Measurements from ENCODE around the gene SALL1. TPM values are rescaled to one million over a fixed set of nuclear protein-coding genes. Genes with fewer than 3 reads are reported as not detected.

SALL1 gene
- total and polyA plus RNA-seq, 8 donors, result 0.04 to 0.97 (median 0.40) TPM; not detected in 2

DNA sequence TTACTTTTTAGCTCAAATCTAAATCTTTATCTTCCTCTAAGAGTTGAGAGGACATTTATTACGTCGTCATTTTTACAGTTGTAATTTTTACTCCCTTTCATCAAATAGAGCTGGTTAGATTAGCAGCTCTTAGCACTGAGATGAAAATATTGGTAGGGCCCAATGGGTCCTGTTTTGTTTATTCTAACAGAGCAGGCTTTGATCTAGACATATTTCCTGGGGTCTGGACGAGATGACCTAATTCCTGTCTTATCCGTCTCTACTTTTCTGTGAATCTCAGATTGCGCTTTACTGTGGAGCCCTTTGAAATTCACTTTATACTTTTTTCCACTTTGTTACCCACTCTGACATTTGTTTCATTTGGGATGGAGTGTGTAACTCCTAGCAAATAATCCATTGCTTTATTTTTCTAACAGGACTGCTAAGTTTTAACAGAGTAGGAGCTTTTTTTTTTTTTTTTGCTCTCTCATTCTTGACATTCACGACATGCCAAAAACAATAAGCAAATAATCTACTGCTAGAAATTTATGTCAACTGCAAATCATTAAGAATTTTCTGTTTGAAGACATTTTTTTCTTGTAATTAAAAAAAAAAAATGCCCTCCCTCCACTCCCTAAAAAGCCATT is 18.5 kb downstream of the SALL1 start:
- no peaks in the 10 kb centered on the region for H3K36me3 ChIP-seq

GRCh38 chr16:51131619-51132018 is 19.5 kb downstream of the SALL1 start:
- intact Hi-C loops (cut with DNase I), result no loop called here
- Histone ChIP-seq H3K9me3 (no peaks in the 10 kb centered on the region), H3K4me1 (no peaks in the 10 kb centered on the region), H3K27ac (no peak overlapping the region), H3K4me3 (no peak overlapping the region), H3K27me3 (peaks cover 17 to 65% of the 10 kb centered on the region in 2 donors), H3K36me3 (no peaks in the 10 kb centered on the region)
- no peak for ATAC-seq
- TF ChIP-seq CTCF (IDR thresholded peaks at IDR 0.05), result no peak
- no peak for DNase-seq

More for the DNA sequence above, 18.5 kb downstream of the SALL1 start:
- H3K4me1 ChIP-seq, result no peaks in the 10 kb centered on the region
- DNase-seq (no peak), ATAC-seq (no peak)
- TF ChIP-seq CTCF (IDR thresholded peaks at IDR 0.05), result no peak
- intact Hi-C loops (cut with DNase I), result no loop called here
- H3K4me3 ChIP-seq, result no peak overlapping the region
- H3K27ac ChIP-seq, result no peak overlapping the region
- peaks cover 17 to 65% of the 10 kb centered on the region in 2 donors for H3K27me3 ChIP-seq
- H3K9me3 ChIP-seq, result no peaks in the 10 kb centered on the region

DNA sequence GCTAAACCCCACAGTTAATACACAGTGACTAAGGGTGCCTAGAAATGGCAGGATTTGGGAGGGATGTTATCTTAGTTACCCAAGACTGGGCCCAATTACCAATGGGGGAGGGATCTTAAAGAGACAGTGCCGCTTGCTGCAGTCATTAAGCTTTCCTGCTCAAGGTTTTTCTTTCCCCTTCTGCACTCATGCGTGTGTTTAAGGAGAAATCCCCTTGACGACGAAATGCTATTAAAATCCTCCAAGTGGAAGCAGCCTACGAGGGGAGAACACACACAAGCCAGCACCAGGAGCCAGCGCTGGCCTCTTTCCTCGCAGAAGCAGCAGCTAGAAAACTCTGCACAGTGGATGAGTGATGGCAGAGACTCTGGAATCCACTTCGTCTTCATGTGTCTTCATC is 22.0 kb downstream of the SALL1 start:
- no peak overlapping the region for H3K4me3 ChIP-seq
- intact Hi-C loops (cut with DNase I), result no loop called here
- no peaks in the 10 kb centered on the region for H3K36me3 ChIP-seq
- H3K27me3 ChIP-seq, result peaks cover 6 to 60% of the 10 kb centered on the region in 2 donors
- no peaks in the 10 kb centered on the region for H3K4me1 ChIP-seq
- no peak for TF ChIP-seq CTCF (IDR thresholded peaks at IDR 0.05)
- H3K27ac ChIP-seq, result no peak overlapping the region
- ATAC-seq (no peak), DNase-seq (no peak)
- H3K9me3 ChIP-seq, result no peaks in the 10 kb centered on the region

DNA sequence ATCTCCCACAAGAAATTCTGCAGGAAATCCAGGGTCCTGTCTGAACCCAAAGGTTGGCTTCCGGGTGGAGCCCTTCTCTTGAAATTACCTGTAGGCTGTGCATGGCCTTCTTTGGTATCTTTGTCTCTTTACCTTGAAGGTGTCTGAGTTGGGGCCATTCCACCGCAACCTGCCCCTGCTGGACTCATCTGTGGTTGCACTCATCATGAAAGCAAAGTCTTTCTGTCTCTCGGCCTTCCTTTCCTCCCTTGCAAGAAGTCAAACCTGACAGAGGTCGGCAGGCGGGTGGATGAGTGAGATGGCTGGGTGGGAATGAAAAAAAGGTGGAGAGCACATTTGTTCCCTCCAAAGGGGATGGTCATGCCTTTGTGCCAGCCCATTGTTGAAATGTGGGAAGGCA is 25.1 kb downstream of the SALL1 start:
- no peaks in the 10 kb centered on the region for H3K4me1 ChIP-seq
- no peak for TF ChIP-seq CTCF (IDR thresholded peaks at IDR 0.05)
- H3K9me3 ChIP-seq, result no peaks in the 10 kb centered on the region
- DNase-seq, result no peak
- H3K4me3 ChIP-seq, result no peak overlapping the region
- peaks cover 0 to 59% of the 10 kb centered on the region in 2 donors for H3K27me3 ChIP-seq
- H3K36me3 ChIP-seq, result no peaks in the 10 kb centered on the region
- no peak for ATAC-seq
- intact Hi-C loops (cut with DNase I), result no loop called here
- H3K27ac ChIP-seq, result no peak overlapping the region

DNA sequence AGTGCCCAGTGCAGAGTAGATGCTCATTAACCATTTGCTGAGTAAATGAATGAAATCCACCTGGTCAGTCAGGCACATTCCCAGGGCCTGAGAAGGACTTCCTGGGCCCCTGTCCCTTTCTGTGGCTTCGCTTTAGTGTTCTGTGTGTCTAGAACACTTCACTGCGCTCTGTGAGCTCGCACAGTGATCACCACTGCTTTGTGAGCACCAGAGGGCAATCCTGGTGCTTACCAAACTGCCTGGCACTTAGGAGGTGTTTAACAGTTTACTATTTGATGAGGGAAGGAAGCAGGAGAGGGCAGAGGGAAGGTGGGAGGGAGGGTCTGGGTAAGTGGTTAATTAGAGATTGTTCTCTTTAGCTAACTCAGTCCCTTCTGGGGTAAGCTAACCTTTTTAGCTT is 26.2 kb downstream of the SALL1 start:
- Histone ChIP-seq H3K4me3 (no peak overlapping the region), H3K4me1 (no peaks in the 10 kb centered on the region), H3K27ac (no peak overlapping the region), H3K27me3 (peaks cover 0 to 70% of the 10 kb centered on the region in 2 donors), H3K9me3 (no peaks in the 10 kb centered on the region), H3K36me3 (no peaks in the 10 kb centered on the region)
- intact Hi-C loops (cut with DNase I), result no loop called here
- DNase-seq (no peak), ATAC-seq (no peak)
- TF ChIP-seq CTCF (IDR thresholded peaks at IDR 0.05), result no peak

All from left lung (tissue), 10 donors.